Left cardiac atrium (tissue), 4 donors: ENCODE results near the gene FCSK. TPM values are rescaled to one million over a fixed set of nuclear protein-coding genes. Genes with fewer than 3 reads are reported as not detected.
"Not testable (repeated sequence)": the region's sequence is repeated elsewhere in the genome, so short reads cannot be mapped to it uniquely, and the experiment has no call there.

ENCODE experiments used
- ATAC-seq, 2 donors: fragments of 200-7000 bp; cut with Tn5 transposase; one replicate each; pipeline ENCODE4 v1.9.1; 2020; ENCODE audit warnings: mild to moderate bottlenecking in 2 of 2, moderate library complexity in 2 of 2
- DNase-seq: peaks from one replicate; pipeline ENCODE4 v3.0.0-alpha.2; 2020
- intact Hi-C, 2 donors: fragments of 100-400 bp; cut with DNase I; formaldehyde crosslinking; loops; one replicate each; pipeline versions ENCODE4 v1.14.1 to v1.15.1; 2022 to 2023
- long read RNA-seq: library from polyadenylated mRNA; unstranded; transcript quantifications from one replicate; pipeline ENCODE4 v2.0.0, GENCODE V29; 2021
- total RNA-seq, 2 donors: library from RNA; stranded (reverse); fragmentation: NEBNext Ultra II Directional; extraction: Animal tissue kit (Norgen Biotek cat#: 25700); gene quantifications; one replicate each; pipeline ENCODE4 v1.2.1, GENCODE V29; 2021
- donor health status: DM: no; HTN: yes; CAD: no.
- donor health status: DM: no; HTN: yes; CAD: no; lungs with severe emphysema.
- donor health status: DM: yes; HTN: yes; CAD: no.
- donor health status: Dilated cardiomyopathy.

Gene FCSK
- total RNA-seq: 10 to 100 TPM in 1 of 2 donors, 1 to 10 TPM in 1; 9.5 to 11.4 TPM
- long read RNA-seq, full-length matches to known transcripts: 1 of 20 reads
- long read RNA-seq, partial matches to known transcripts: 12 of 20 reads
- long read RNA-seq, other reads (novel, unspliced or antisense): 7 of 20 reads

DNA sequence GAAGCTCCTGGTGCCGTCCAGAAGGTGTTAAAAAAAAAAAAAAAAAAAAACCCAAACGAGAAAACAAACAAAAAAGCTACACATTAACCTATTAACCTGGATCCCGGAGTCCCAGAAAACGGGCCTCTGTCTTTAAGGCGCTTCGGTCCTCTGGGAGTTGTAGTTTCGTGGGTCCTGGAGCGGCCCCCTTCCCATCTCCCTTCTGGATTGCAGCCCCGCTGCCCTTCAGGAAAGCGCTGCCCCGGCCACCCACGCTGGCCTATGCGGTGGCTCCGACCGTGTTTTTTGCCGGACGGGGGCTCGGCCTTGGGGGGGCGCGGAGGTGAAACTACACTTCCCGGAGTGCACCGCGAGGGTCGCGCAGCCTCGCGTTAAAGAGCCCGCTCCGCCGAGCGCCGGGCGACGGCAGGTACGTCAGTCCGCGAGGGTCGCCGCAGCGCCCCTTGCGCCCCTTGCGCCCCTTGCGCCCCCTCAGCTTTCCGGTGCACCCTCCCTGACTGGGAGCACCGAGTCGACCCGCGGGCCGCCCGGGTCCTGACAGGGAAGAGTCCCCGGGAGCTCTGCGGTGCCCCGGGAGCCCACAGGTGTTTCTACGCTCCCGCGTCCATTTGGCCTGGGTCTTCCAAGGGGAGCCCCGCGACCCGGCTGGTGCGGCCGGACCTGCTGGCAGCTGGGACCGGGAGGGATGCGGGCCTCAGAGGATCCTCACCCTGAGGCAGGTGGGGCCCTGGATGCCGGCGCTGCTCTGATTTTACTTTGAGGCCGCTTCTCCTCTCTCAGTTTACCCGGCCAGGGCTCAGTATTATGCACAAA, at the start of gene FCSK:
FCSK (plus strand) TSS at position 374 of the 813 bp plus-strand sequence. CDS start 8,596 bp downstream, outside the sequence.
- DNase-seq: peak; percentile 74
- intact Hi-C loops: no loop called here
- peak; percentile 94 to 96 for ATAC-seq

DNA sequence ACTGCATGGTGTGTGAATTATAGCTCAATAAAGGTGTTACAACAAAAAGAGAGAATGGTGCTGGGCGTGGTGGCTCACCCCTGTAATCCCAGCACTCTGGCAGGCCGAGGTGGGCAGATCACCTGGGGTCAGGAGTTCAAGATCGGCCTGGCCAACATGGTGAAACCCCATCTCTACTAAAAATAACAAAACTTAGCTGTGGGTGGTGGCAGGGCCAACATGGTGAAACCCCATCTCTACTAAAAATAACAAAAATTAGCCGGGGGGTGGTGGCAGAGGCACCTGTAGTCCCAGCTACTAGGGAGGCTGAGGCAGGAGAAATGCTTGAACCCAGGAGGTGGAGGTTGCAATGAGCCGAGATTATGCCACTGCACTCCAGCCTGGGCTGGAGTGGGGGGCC, 48.3 kb upstream of the FCSK start:
- ATAC-seq, intact Hi-C loops: not testable (repeated sequence)

DNA sequence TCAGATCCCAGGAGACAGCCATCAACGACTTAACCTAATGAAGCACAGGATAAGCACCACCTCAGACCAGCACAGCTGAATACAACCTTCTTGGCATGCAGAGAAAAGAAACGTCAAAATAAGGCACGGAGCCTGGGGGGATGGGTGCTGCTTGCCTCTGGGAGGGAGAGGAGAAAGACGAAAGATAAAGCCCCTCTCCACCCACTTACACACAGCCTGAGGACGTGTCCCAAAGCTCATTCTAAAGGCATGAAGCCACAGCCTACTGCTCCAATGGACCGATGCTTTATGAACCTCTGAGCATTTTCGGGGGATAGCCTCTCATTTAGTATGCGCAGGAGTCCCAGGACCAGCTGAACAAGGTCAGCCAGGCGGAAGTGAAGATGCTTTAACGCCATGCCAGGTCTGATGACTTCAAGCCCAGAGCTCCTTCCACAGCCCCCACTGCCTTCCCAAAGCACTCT, 46.6 kb upstream of the FCSK start:
- ATAC-seq (no peak), DNase-seq (no peak)
- intact Hi-C loops: no loop called here

More for the DNA sequence above, 48.3 kb upstream of the FCSK start:
- not testable (repeated sequence) for DNase-seq

DNA sequence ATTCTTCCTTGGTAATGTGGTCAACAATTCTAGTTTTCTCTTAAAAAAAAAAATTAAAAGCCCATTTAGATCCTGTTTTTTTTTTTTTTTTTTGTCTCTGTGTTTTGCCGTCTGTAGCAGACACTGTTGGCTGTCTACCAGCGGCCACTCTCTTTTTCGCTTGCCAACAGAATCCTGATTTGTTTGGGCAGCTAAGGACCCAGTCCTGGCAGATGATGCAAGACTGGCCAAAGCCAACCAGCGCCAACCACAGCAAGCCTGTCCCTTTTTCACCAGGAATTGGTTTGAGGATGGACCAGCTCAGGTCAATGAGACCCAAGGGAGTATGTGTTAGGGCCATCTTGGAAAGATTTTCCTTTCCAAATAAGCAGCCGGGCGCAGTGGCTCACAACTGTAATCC, 43.7 kb upstream of the FCSK start:
- ATAC-seq (peak; percentile 21 to 62), DNase-seq (no peak)
- intact Hi-C loops: no loop called here

GRCh38 chr16:70412385-70412784, 42.0 kb upstream of the FCSK start:
- intact Hi-C loops: no loop called here
- DNase-seq (no peak), ATAC-seq (no peak)

DNA sequence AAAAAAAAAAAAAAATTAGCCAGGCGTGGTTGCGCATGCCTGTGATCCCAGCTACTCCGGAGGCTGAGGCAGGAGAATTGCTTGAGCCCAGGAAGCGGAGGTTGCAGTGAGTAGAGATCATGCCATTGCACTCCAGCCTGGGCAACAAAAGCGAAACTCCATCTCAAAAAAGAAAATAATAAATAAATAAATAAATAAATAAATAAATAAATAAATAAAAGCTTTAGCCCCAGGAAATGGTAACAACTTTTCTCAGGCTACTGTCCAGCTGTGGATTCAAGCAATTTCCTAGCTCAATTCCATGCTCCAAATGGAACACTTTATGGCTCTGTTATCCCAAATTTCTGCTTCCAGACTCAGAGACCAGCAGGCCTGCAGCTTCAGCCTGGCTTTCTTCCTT, 40.8 kb upstream of the FCSK start:
- intact Hi-C loops, DNase-seq, ATAC-seq: not testable (repeated sequence)

DNA sequence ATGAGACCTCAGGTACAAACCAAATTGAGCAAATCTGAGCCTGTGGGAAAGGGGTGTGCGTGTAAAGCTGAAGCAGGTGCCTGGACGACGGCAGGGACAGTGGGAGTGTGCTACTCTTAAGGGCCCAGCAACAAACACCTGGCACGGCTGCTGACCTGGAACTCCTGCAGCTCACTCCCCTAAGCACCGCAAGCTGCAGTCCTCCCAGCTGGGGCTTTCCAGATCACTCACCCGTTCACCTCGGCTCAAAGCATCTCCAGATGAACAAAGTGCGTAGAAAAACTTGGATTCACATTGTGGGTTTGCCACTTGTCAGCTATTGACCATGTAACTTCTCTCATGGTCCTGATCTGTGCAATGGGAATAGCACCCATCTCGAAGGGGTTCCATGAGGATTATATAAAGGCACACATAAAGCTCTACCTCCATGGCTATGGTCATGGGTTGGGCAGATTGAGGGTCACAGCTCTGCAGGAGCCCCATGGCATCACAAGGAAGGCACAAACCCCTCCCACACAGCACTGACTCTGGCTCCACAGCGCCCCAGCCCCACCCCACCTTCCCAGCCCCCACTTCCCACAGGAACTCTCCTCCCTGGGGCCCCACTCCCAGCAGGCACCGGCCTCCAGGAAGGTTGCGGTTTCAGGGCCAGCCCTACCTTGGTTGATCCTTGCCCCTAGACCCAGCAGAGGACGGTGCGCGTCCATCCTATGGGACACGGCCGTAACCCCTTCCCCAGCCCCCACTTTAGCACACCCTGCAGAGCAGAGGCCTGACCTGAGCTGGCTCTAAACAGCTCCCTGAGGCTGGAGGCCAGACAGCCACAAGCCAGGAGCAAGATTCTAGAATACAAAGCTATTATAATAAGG, 37.4 kb upstream of the FCSK start:
- ATAC-seq: no peak
- intact Hi-C loops: loop anchor here in 1 of 2 donors (1.0 kb wide), 1 partner anchor 20 kb away; no protein-coding TSS in a partner anchor
- DNase-seq: no peak

GRCh38 chr16:70417661-70418060, 36.7 kb upstream of the FCSK start:
- DNase-seq (no peak), ATAC-seq (no peak)
- intact Hi-C loops: loop anchor here in 1 of 2 donors (1.0 kb wide), 1 partner anchor 20 kb away; no protein-coding TSS in a partner anchor

DNA sequence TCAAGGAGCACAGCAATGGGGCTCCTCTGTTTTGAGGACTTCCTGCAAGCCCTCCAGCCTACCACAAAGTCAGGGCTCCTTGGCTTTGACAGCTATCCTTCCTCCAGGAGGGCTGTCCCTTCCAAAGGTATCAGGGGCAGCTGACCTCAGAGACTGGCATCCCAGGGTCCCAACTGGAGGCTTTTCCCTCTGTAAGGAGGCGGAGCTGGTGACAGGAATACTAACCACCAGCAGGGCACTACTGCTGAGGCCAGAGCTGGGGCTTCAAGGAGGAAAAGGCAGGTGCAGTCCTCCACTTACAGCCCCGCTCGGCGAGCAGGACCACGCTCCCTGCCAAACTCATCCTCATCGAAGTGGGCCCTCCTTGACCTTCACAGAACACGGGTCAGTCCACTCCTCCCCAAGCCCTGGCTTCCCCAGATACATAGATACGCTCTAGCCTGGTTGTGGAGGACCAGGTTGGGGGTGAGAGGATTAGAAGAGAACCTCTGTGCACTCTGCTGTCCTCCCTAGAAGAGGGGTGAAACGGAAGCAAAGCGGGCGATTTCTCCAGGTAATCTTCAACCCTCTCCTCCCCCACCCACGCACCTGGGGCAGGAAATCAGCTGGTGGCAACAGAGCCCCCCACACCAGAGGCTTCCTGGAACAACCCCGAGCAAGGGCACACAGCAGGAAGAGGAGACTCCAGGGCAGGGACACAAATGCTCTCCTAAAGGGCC, 36.0 kb upstream of the FCSK start:
- DNase-seq (no peak), ATAC-seq (no peak)
- intact Hi-C loops: no loop called here

- intact Hi-C loops: no loop called here
- ATAC-seq (no peak), DNase-seq (no peak)
Measured at GRCh38 chr16:70418993-70419318, 35.4 kb upstream of the FCSK start.

- intact Hi-C loops: no loop called here
- ATAC-seq: no peak
- no peak for DNase-seq
Measured at GRCh38 chr16:70419384-70420327, 34.7 kb upstream of the FCSK start.

DNA sequence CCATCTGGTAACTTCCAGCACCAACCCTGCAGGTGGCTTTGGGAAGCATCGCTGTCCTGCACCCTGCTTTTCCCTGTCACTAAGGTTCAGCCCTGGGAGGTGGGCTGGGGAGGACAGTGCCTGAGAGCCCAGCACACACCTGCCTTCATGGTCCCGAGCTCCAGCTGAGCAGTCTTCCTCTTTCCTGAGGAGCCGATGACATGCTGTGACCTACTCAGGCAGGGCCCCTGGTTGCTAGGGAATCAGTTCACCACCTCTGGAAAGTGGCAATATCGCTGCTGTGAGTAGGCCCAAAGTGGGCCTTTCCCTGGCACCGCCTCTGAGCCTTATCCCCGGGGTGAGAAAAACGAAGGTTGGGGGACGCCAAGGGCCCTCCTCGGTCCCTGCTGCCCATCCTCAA, 33.4 kb upstream of the FCSK start:
- no peak for DNase-seq
- intact Hi-C loops: no loop called here
- ATAC-seq: no peak

GRCh38 chr16:70421473-70422311, 32.7 kb upstream of the FCSK start:
- ATAC-seq (no peak), DNase-seq (no peak)
- intact Hi-C loops: no loop called here

- DNase-seq (no peak), ATAC-seq (no peak)
- intact Hi-C loops: no loop called here
Measured at GRCh38 chr16:70422543-70422942, 31.9 kb upstream of the FCSK start.

- ATAC-seq (no peak), DNase-seq (no peak)
- intact Hi-C loops: no loop called here
Measured at GRCh38 chr16:70427786-70428177, 26.6 kb upstream of the FCSK start.

- ATAC-seq (peak; percentile 90), DNase-seq (peak; percentile 98)
- intact Hi-C loops: no loop called here
Measured at GRCh38 chr16:70428178-70428998, 26.0 kb upstream of the FCSK start.
